ENCODE measurements around the gene SCRN1.

GRCh38 chr7:29965030-29965429 is 24.6 kb downstream of the SCRN1 start:
- no peak for TF ChIP-seq POLR2A (IDR thresholded peaks at IDR 0.05; ENCODE audit: low read depth, low read length)
- TF ChIP-seq TAF1 (IDR thresholded peaks at IDR 0.05; ENCODE audit: low read depth, low read length) = no peak
- no peak for TF ChIP-seq PAX5 (IDR thresholded peaks at IDR 0.05; ENCODE audit: insufficient read depth, low read length, severe bottlenecking)

All from GM12891 (cell line).